Inflammatory macrophage treated with lipopolysaccharide for 4 hours (primary cell): ENCODE measurements around the gene GNB1.
A peak's percentile ranks its signal among the peaks of the same experiment; 100 is the strongest.

Source experiments
- DNase-seq: peaks from one replicate; pipeline ENCODE4 v3.0.0-alpha.2; 2020

The GNB1 gene

GRCh38 chr1:1922702-1922955 is 31.7 kb upstream of the GNB1 start:
- DNase-seq, result no peak

- no peak for DNase-seq
These were observed 31.2 kb upstream of the GNB1 start for GRCh38 chr1:1921901-1922701.

- no peak for DNase-seq
These were observed 30.6 kb upstream of the GNB1 start for GRCh38 chr1:1921459-1921862.

- no peak for DNase-seq
These were observed 29.9 kb upstream of the GNB1 start for GRCh38 chr1:1920608-1921458.

- no peak for DNase-seq
These were observed 29.2 kb upstream of the GNB1 start for GRCh38 chr1:1920057-1920607.

- DNase-seq, result peak; percentile 96
These were observed 28.6 kb upstream of the GNB1 start for GRCh38 chr1:1919304-1920056.

GRCh38 chr1:1918901-1919303 is 28.0 kb upstream of the GNB1 start, which contains the start of gene TMEM52:
Gene TMEM52, minus strand, starts transcription at chr1:1919279. Its CDS starts 14 bp downstream, at chr1:1919265.
- DNase-seq, result no peak

GRCh38 chr1:1917995-1918900 is 27.4 kb upstream of the GNB1 start:
- no peak for DNase-seq

- no peak for DNase-seq
These were observed 26.6 kb upstream of the GNB1 start for GRCh38 chr1:1917304-1917976.

GRCh38 chr1:1916851-1917251 is 26.0 kb upstream of the GNB1 start:
- no peak for DNase-seq

- no peak for DNase-seq
These were observed 25.3 kb upstream of the GNB1 start for GRCh38 chr1:1915911-1916840.

- DNase-seq, result no peak
These were observed 24.2 kb upstream of the GNB1 start, which contains the start of gene CALML6 for GRCh38 chr1:1914971-1915692. Gene CALML6, plus strand, starts transcription at chr1:1915260. Its CDS starts 21 bp downstream, at chr1:1915281.

- DNase-seq, result no peak
These were observed 23.4 kb upstream of the GNB1 start for GRCh38 chr1:1914101-1914970.

- no peak for DNase-seq
These were observed 20.6 kb upstream of the GNB1 start for GRCh38 chr1:1911350-1912041.

GRCh38 chr1:1910651-1911331 is 19.9 kb upstream of the GNB1 start:
- DNase-seq, result no peak

- no peak for DNase-seq
These were observed 19.2 kb upstream of the GNB1 start for GRCh38 chr1:1910033-1910465.

GRCh38 chr1:1908506-1908791 is 17.6 kb upstream of the GNB1 start:
- peak; percentile 16 for DNase-seq
